NCI-H2029 (cell line): Measurements from ENCODE around the gene PAIP2B.

Source experiments
- DNase-seq: peaks from one replicate; lab custom pipeline; 2025; lab: John Stamatoyannopoulos, UW

PAIP2B gene

GRCh38 chr2:71153585-71154224, 73.2 kb downstream of the PAIP2B start:
- DNase-seq, result no peak

DNA sequence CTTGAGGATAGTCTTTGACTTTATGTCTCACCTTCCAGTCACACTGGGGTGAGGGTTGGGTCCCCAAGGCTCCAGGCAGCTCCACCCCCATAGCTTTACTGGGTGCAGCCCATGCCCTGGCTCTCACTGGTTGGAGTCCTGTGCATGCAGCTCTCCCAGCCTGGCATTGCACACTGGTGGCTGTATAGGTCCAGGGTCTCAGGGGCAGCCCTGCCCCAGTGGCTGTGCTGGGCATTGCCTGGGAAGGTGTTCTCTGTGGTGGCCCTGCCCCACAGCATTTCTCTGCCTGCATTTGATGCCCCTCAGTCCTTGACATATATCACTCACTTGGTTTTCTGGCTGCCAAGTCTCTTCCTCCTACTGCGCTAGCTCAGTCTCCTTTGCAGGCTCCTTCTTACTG, 75.3 kb downstream of the PAIP2B start:
- DNase-seq, result no peak

- DNase-seq, result no peak
Observed at GRCh38 chr2:71150082-71150816, 76.7 kb downstream of the PAIP2B start.

GRCh38 chr2:71148506-71149063, 78.3 kb downstream of the PAIP2B start:
- no peak for DNase-seq

DNA sequence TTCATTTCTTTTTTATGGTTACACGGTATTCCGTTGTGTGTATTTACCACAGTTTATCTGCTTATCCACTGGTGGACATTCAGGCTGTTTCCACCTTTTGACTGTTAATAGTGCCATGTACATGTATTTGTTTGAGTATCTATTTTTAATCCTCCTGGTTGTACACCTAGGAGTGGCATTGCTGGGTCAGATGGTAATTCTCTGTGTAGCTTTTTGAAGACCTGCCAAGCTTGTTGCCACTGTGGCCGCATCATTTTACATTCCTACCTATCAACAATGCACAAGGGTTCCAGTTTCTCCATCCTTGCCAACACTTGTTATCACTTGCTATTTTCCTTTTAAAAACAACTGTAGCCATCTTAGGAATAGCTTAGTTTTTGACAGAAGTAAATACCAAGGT, 83.1 kb downstream of the PAIP2B start:
- no peak for DNase-seq

DNA sequence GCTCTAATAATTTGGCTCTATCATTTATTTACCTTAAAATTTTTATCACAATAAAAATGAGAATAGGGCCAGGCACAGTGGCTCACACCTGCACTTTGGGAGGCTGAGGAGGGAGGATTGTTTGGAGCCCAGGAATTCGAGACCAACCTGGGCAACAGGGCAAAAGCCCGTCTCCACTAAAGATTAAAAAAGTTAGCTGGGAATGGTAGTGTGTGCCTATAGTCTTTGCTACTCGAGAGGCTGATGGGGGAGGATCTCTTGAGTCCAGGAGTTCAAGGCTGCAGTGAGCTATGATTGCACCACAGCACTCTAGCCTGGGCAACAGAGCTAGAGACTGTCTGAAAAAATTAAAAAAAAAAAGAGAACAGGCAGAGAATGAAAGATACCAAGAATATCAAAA, 90.7 kb downstream of the PAIP2B start:
- DNase-seq, result no peak

GRCh38 chr2:71133603-71134002, 93.3 kb downstream of the PAIP2B start:
- no peak for DNase-seq
